ENCODE results near the gene ARHGAP24.

DNA sequence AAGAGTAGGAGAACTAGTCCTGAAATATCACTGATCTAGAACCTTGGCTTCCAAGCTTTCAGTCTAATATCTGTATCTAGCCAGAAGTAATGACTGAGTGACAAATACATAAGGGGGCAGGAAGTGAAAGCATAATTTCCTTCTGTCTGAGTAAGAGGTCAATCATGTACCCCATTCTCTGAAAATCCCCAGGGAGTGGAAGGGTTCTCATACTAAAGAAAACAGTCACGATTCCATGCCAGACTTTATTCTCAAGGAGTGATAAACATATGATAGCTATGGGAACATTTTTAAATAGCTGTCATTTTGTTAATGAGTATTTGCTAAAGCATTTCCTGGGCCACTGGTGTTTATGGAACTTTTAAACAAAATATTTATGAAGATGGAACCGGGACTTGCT is 308.5 kb downstream of the ARHGAP24 start:
- TF ChIP-seq, protein P1, sequence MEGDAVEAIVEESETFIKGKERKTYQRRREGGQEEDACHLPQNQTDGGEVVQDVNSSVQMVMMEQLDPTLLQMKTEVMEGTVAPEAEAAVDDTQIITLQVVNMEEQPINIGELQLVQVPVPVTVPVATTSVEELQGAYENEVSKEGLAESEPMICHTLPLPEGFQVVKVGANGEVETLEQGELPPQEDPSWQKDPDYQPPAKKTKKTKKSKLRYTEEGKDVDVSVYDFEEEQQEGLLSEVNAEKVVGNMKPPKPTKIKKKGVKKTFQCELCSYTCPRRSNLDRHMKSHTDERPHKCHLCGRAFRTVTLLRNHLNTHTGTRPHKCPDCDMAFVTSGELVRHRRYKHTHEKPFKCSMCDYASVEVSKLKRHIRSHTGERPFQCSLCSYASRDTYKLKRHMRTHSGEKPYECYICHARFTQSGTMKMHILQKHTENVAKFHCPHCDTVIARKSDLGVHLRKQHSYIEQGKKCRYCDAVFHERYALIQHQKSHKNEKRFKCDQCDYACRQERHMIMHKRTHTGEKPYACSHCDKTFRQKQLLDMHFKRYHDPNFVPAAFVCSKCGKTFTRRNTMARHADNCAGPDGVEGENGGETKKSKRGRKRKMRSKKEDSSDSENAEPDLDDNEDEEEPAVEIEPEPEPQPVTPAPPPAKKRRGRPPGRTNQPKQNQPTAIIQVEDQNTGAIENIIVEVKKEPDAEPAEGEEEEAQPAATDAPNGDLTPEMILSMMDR (conservative IDR thresholded peaks at IDR 0.05) = no peak
- TF ChIP-seq ZFX (IDR thresholded peaks at IDR 0.05) = no peak
